Caco-2 (cell line): ENCODE results near the gene PPM1E. TPM values are rescaled to one million over a fixed set of nuclear protein-coding genes. Genes with fewer than 3 reads are reported as not detected.

Source experiments
- BruUV-seq: library from RNA; stranded (reverse); fragments of 400-500 nt; replicated peaks from 2 replicates; lab custom pipeline; 2021; lab: Mats Ljungman, UMichigan
- CTCF ChIA-PET: fragments of 300-600 bp; sonication (Branson Sonifier 250); formaldehyde crosslinking; loops from one replicate; lab custom pipeline; 2022; ENCODE audit warnings: antibody characterized with exemption; lab: Charles Lee
- POLR2A ChIA-PET: fragments of 300-600 bp; sonication (Branson Sonifier 250); formaldehyde crosslinking; loops from one replicate; lab custom pipeline; 2022; ENCODE audit warnings: antibody characterized with exemption; lab: Charles Lee
- DNase-seq, 2 experiments: peaks; one replicate each; pipeline versions ENCODE4 v3.0.0 to v3.0.0-alpha.2; 2020 to 2022
- H3K27me3 ChIP-seq: replicated peaks from 2 replicates; pipeline ENCODE4 v1.6.0; 2011; ENCODE audit warnings: low read length; ENCODE audit not compliant: control insufficient read depth, insufficient read depth
- H3K36me3 ChIP-seq: 2 replicates; pipeline ENCODE4 v1.5.1; 2011; ENCODE audit warnings: low read length; ENCODE audit not compliant: control insufficient read depth, insufficient read depth
- H3K4me1 ChIP-seq: fragments of 250-450 bp; sonication (Bioruptor Pico); 2 replicates; pipeline ENCODE4 v1.5.1; 2020; ENCODE audit warnings: mild to moderate bottlenecking
- H3K4me3 ChIP-seq: 2 replicates; pipeline ENCODE4 v1.5.1; 2011; ENCODE audit warnings: low read depth, mild to moderate bottlenecking, control low read depth, low read length
- H3K9me3 ChIP-seq: fragments of 250-450 bp; sonication (Bioruptor Pico); 2 replicates; pipeline ENCODE4 v1.5.1; 2020; ENCODE audit warnings: mild to moderate bottlenecking, moderate library complexity
- H3K27ac Mint-ChIP-seq: one replicate; pipeline ENCODE4 v1.8.0; 2022; ENCODE audit warnings: mixed read lengths; ENCODE audit not compliant: unreplicated experiment
- H3K27me3 Mint-ChIP-seq: one replicate; pipeline ENCODE4 v1.8.0; 2022; ENCODE audit warnings: mixed read lengths; ENCODE audit not compliant: insufficient read depth, unreplicated experiment
- H3K36me3 Mint-ChIP-seq: one replicate; pipeline ENCODE4 v1.8.0; 2022; ENCODE audit warnings: mild to moderate bottlenecking, mixed read lengths; ENCODE audit not compliant: insufficient read depth, unreplicated experiment
- H3K4me1 Mint-ChIP-seq: one replicate; pipeline ENCODE4 v1.8.0; 2022; ENCODE audit warnings: low read depth, mixed read lengths; ENCODE audit not compliant: unreplicated experiment
- H3K4me3 Mint-ChIP-seq: one replicate; pipeline ENCODE4 v1.8.0; 2022; ENCODE audit warnings: mild to moderate bottlenecking, moderate library complexity, mixed read lengths; ENCODE audit not compliant: unreplicated experiment
- H3K9me3 Mint-ChIP-seq: one replicate; pipeline ENCODE4 v1.8.0; 2022; ENCODE audit warnings: mixed read lengths; ENCODE audit not compliant: unreplicated experiment
- CTCF ChIP-seq, 2 experiments: fragments of 200-600 bp in 1 of 2; IDR thresholded peaks; 1 replicate in 1 of 2; 2 replicates in 1 of 2; pipeline versions ENCODE4 v1.5.1 to v1.8.0; 2011 to 2022; ENCODE audit warnings: antibody characterized with exemption in 1 of 2, control low read depth in 1 of 2, inconsistent platforms in 1 of 2, low read depth in 1 of 2, low read length in 1 of 2, mild to moderate bottlenecking in 1 of 2, moderate library complexity in 1 of 2; ENCODE audit not compliant: insufficient read depth in 1 of 2, severe bottlenecking in 1 of 2, unreplicated experiment in 1 of 2
- intact Hi-C: fragments of 100-400 bp; cut with micrococcal nuclease; formaldehyde crosslinking; loops from one replicate; pipeline ENCODE4 v1.10.0; 2022; ENCODE audit not compliant: unreplicated experiment
- total RNA-seq: library from RNA; stranded (reverse); gene quantifications from 2 replicates; pipeline ENCODE4 v1.2.3, GENCODE V29; 2022

The PPM1E gene
- total RNA-seq, 1 experiment from 2014 or later = 0.09 TPM

- intact Hi-C loops = no loop called here
- Mint-ChIP-seq H3K4me1 (no peaks in the 10 kb centered on the region), H3K27me3 (no peaks in the 10 kb centered on the region), H3K4me3 (no peak overlapping the region), H3K27ac (no peak overlapping the region), H3K9me3 (no peaks in the 10 kb centered on the region), H3K36me3 (no peaks in the 10 kb centered on the region)
- BruUV-seq = no TSS peak
- Histone ChIP-seq H3K4me1 (no peaks in the 10 kb centered on the region), H3K9me3 (no peaks in the 10 kb centered on the region), H3K4me3 (no peak overlapping the region), H3K36me3 (no peaks in the 10 kb centered on the region), H3K27me3 (no peaks in the 10 kb centered on the region)
- ChIA-PET CTCF (no interaction called here), POLR2A (no interaction called here)
- no peak for TF ChIP-seq CTCF (IDR thresholded peaks at IDR 0.05; ENCODE audit: insufficient read depth in 1 of 2, low read depth in 1 of 2, low read length in 1 of 2, severe bottlenecking in 1 of 2, unreplicated experiment in 1 of 2)
- no peak for DNase-seq
Measured at GRCh38 chr17:58982626-58983025, 227.0 kb downstream of the PPM1E start.

- no peak overlapping the region for H3K27ac Mint-ChIP-seq
- ChIA-PET POLR2A (no interaction called here), CTCF (no interaction called here)
- Histone ChIP-seq H3K9me3 (no peaks in the 10 kb centered on the region), H3K4me3 (no peak overlapping the region), H3K4me1 (no peaks in the 10 kb centered on the region), H3K36me3 (no peaks in the 10 kb centered on the region), H3K27me3 (no peaks in the 10 kb centered on the region)
- no peak for TF ChIP-seq CTCF (IDR thresholded peaks at IDR 0.05; ENCODE audit: insufficient read depth in 1 of 2, low read depth in 1 of 2, low read length in 1 of 2, severe bottlenecking in 1 of 2, unreplicated experiment in 1 of 2)
- no peak for DNase-seq
- H3K4me3 Mint-ChIP-seq = no peak overlapping the region
- intact Hi-C loops = no loop called here
- no peaks in the 10 kb centered on the region for H3K9me3 Mint-ChIP-seq
- H3K4me1 Mint-ChIP-seq = no peaks in the 10 kb centered on the region
- H3K27me3 Mint-ChIP-seq = no peaks in the 10 kb centered on the region
- H3K36me3 Mint-ChIP-seq = peaks cover 7% of the 10 kb centered on the region
- BruUV-seq = no TSS peak
Measured at GRCh38 chr17:58985367-58985766, 229.7 kb downstream of the PPM1E start.

GRCh38 chr17:58985971-58986370 lies 230.3 kb downstream of the PPM1E start:
- ChIA-PET CTCF (no interaction called here), POLR2A (no interaction called here)
- no peaks in the 10 kb centered on the region for H3K27me3 ChIP-seq
- H3K4me1 ChIP-seq = no peaks in the 10 kb centered on the region
- BruUV-seq = no TSS peak
- no peaks in the 10 kb centered on the region for H3K9me3 ChIP-seq
- DNase-seq = no peak
- no peak overlapping the region for H3K27ac Mint-ChIP-seq
- no peaks in the 10 kb centered on the region for H3K9me3 Mint-ChIP-seq
- no peaks in the 10 kb centered on the region for H3K27me3 Mint-ChIP-seq
- intact Hi-C loops = no loop called here
- H3K36me3 ChIP-seq = no peaks in the 10 kb centered on the region
- H3K4me3 Mint-ChIP-seq = no peak overlapping the region
- no peak overlapping the region for H3K4me3 ChIP-seq
- peaks cover 11% of the 10 kb centered on the region for H3K36me3 Mint-ChIP-seq
- TF ChIP-seq CTCF (IDR thresholded peaks at IDR 0.05; ENCODE audit: insufficient read depth in 1 of 2, low read depth in 1 of 2, low read length in 1 of 2, severe bottlenecking in 1 of 2, unreplicated experiment in 1 of 2) = no peak
- H3K4me1 Mint-ChIP-seq = no peaks in the 10 kb centered on the region
